H9 (cell line): Measurements from ENCODE around the gene EFNB2. TPM values are rescaled to one million over a fixed set of nuclear protein-coding genes. Genes with fewer than 3 reads are reported as not detected.

ENCODE experiments used
- DNase-seq: peaks from one replicate; pipeline ENCODE4 v3.0.0-alpha.2; 2017
- H2AFZ ChIP-seq: one replicate; pipeline ENCODE4 v1.6.1; 2013; ENCODE audit warnings: mild to moderate bottlenecking, low read length, control low read depth, moderate library complexity
- H2AK5ac ChIP-seq: 2 replicates; pipeline ENCODE4 v1.6.1; 2013; ENCODE audit warnings: low read length, control low read depth, mixed read lengths; ENCODE audit not compliant: insufficient read length
- H2BK120ac ChIP-seq: one replicate; pipeline ENCODE4 v1.6.1; 2013; ENCODE audit warnings: low read depth, mild to moderate bottlenecking, low read length, control low read depth, inconsistent platforms; ENCODE audit not compliant: poor library complexity, severe bottlenecking
- H2BK12ac ChIP-seq: 2 replicates; pipeline ENCODE4 v1.6.1; 2013; ENCODE audit warnings: low read length, control low read depth, mixed read lengths, low read depth; ENCODE audit not compliant: insufficient read length
- H2BK15ac ChIP-seq: 2 replicates; pipeline ENCODE4 v1.6.1; 2013; ENCODE audit warnings: low read depth, low read length, control low read depth
- H2BK20ac ChIP-seq: one replicate; pipeline ENCODE4 v1.6.1; 2013; ENCODE audit warnings: low read depth, mild to moderate bottlenecking, low read length, control low read depth, inconsistent platforms; ENCODE audit not compliant: poor library complexity, severe bottlenecking
- H2BK5ac ChIP-seq: 2 replicates; pipeline ENCODE4 v1.6.1; 2013; ENCODE audit warnings: low read length, control low read depth, mixed read lengths; ENCODE audit not compliant: insufficient read length
- H3K14ac ChIP-seq: 2 replicates; pipeline ENCODE4 v1.6.1; 2013; ENCODE audit warnings: low read length, control low read depth; ENCODE audit not compliant: insufficient read depth
- H3K18ac ChIP-seq: 2 replicates; pipeline ENCODE4 v1.6.1; 2013; ENCODE audit warnings: low read depth, mild to moderate bottlenecking, mixed read lengths, low read length, control low read depth; ENCODE audit not compliant: insufficient read length
- H3K23ac ChIP-seq: 2 replicates; pipeline ENCODE4 v1.6.1; 2013; ENCODE audit warnings: low read length, control low read depth, mixed read lengths, low read depth; ENCODE audit not compliant: insufficient read length
- H3K23me2 ChIP-seq: 2 replicates; pipeline ENCODE4 v1.6.1; 2013; ENCODE audit warnings: low read depth, mild to moderate bottlenecking, mixed read lengths, low read length, control low read depth; ENCODE audit not compliant: insufficient read length, poor library complexity, severe bottlenecking
- H3K27ac ChIP-seq: 2 replicates; pipeline ENCODE4 v1.5.1; 2013; ENCODE audit warnings: low read length, control low read depth, mixed read lengths, low read depth; ENCODE audit not compliant: insufficient read length
- H3K27me3 ChIP-seq: 2 replicates; pipeline ENCODE4 v1.6.1; 2013; ENCODE audit warnings: low read length, control low read depth, inconsistent platforms; ENCODE audit not compliant: insufficient read depth
- H3K4ac ChIP-seq: 2 replicates; pipeline ENCODE4 v1.6.1; 2013; ENCODE audit warnings: low read depth, mild to moderate bottlenecking, control low read depth, inconsistent platforms, low read length, moderate library complexity
- H3K4me1 ChIP-seq: 2 replicates; pipeline ENCODE4 v1.6.1; 2013; ENCODE audit warnings: low read length, control low read depth, inconsistent platforms; ENCODE audit not compliant: insufficient read depth
- H3K4me2 ChIP-seq: 2 replicates; pipeline ENCODE4 v1.6.1; 2013; ENCODE audit warnings: low read length, control low read depth, mixed read lengths; ENCODE audit not compliant: insufficient read length, insufficient read depth
- H3K56ac ChIP-seq: 2 replicates; pipeline ENCODE4 v1.6.1; 2013; ENCODE audit warnings: low read depth, mild to moderate bottlenecking, mixed read lengths, low read length, control low read depth; ENCODE audit not compliant: insufficient read length
- H3K79me1 ChIP-seq: 2 replicates; pipeline ENCODE4 v1.6.1; 2013; ENCODE audit warnings: low read depth, mild to moderate bottlenecking, moderate library complexity, low read length, control low read depth, inconsistent platforms; ENCODE audit not compliant: insufficient read depth, poor library complexity, severe bottlenecking
- H3K79me2 ChIP-seq: 2 replicates; pipeline ENCODE4 v1.6.1; 2013; ENCODE audit warnings: low read length, control low read depth, inconsistent platforms; ENCODE audit not compliant: insufficient read depth
- H3K9ac ChIP-seq: 2 replicates; pipeline ENCODE4 v1.6.1; 2013; ENCODE audit warnings: low read length, control low read depth, mixed read lengths; ENCODE audit not compliant: insufficient read length; ENCODE audit errors: extremely low read depth
- H3K9me3 ChIP-seq: one replicate; pipeline ENCODE4 v1.6.1; 2013; ENCODE audit warnings: low read depth, low read length, inconsistent platforms; ENCODE audit not compliant: control insufficient read depth
- H3T11ph ChIP-seq: one replicate; pipeline ENCODE4 v1.6.1; 2013; ENCODE audit warnings: mild to moderate bottlenecking, low read length, control low read depth, inconsistent platforms
- H4K20me1 ChIP-seq: one replicate; pipeline ENCODE4 v1.6.1; 2013; ENCODE audit not compliant: control insufficient read depth, insufficient read length, insufficient read depth
- H4K5ac ChIP-seq: 2 replicates; pipeline ENCODE4 v1.6.1; 2013; ENCODE audit warnings: low read depth, mild to moderate bottlenecking, mixed read lengths, low read length, control low read depth; ENCODE audit not compliant: insufficient read length
- H4K8ac ChIP-seq: replicated peaks from 2 replicates; pipeline ENCODE4 v1.6.1; 2013; ENCODE audit warnings: low read length, control low read depth, mixed read lengths, low read depth; ENCODE audit not compliant: insufficient read length
- H4K91ac ChIP-seq: 2 replicates; pipeline ENCODE4 v1.6.1; 2013; ENCODE audit warnings: low read depth, mild to moderate bottlenecking, moderate library complexity, mixed read lengths, low read length, control low read depth; ENCODE audit not compliant: insufficient read length
- H3K27ac Mint-ChIP-seq, 3 experiments: 2 replicates in 2 of 3; 3 replicates in 1 of 3; pipeline ENCODE4 v1.8.0; 2020 to 2021; ENCODE audit warnings: mixed read lengths in 3 of 3, mild to moderate bottlenecking in 1 of 3, moderate library complexity in 1 of 3
- H3K27me3 Mint-ChIP-seq: 2 replicates; pipeline ENCODE4 v1.8.0; 2021; ENCODE audit warnings: low read depth, mild to moderate bottlenecking, moderate library complexity, mixed read lengths
- H3K36me3 Mint-ChIP-seq, 3 experiments: 2 replicates in 2 of 3; 3 replicates in 1 of 3; pipeline ENCODE4 v1.8.0; 2020 to 2021; ENCODE audit warnings: low read depth in 3 of 3, mixed read lengths in 3 of 3; ENCODE audit not compliant: insufficient read depth in 1 of 3
- H3K4me1 Mint-ChIP-seq, 2 experiments: 2 replicates each; pipeline ENCODE4 v1.8.0; 2020; ENCODE audit warnings: mixed read lengths in 2 of 2
- H3K4me3 Mint-ChIP-seq, 2 experiments: 2 replicates in 1 of 2; 3 replicates in 1 of 2; pipeline ENCODE4 v1.8.0; 2020 to 2021; ENCODE audit warnings: mild to moderate bottlenecking in 2 of 2, mixed read lengths in 2 of 2, moderate library complexity in 1 of 2
- H3K9me3 Mint-ChIP-seq, 2 experiments: 2 replicates in 1 of 2; 3 replicates in 1 of 2; pipeline ENCODE4 v1.8.0; 2020; ENCODE audit warnings: mild to moderate bottlenecking in 2 of 2, mixed read lengths in 2 of 2, moderate library complexity in 1 of 2
- WGBS: extraction: QIAGEN DNeasy Blood & Tissue Kit; methylation state at CpG from one replicate; pipeline ENCODE4 v1.1.7; 2013; ENCODE audit warnings: missing lambda C conversion rate, low lambda C conversion rate, mixed read lengths; ENCODE audit not compliant: insufficient read length; ENCODE audit errors: extremely low coverage; 5-methylcytosine and 5-hydroxymethylcytosine counted together
- total RNA-seq: library from RNA; stranded (reverse); gene quantifications from 2 replicates; pipeline ENCODE4 v1.2.1, GENCODE V29; 2021
- TF ChIP-seq, protein P1 (sequence below): fragments of 200-600 bp; sonication (generic); conservative IDR thresholded peaks from 3 replicates; pipeline ENCODE4 v1.8.0; 2021; ENCODE audit warnings: antibody characterized with exemption, mild to moderate bottlenecking

Gene EFNB2
- total RNA-seq, 1 experiment from 2014 or later: 12.7 TPM

DNA sequence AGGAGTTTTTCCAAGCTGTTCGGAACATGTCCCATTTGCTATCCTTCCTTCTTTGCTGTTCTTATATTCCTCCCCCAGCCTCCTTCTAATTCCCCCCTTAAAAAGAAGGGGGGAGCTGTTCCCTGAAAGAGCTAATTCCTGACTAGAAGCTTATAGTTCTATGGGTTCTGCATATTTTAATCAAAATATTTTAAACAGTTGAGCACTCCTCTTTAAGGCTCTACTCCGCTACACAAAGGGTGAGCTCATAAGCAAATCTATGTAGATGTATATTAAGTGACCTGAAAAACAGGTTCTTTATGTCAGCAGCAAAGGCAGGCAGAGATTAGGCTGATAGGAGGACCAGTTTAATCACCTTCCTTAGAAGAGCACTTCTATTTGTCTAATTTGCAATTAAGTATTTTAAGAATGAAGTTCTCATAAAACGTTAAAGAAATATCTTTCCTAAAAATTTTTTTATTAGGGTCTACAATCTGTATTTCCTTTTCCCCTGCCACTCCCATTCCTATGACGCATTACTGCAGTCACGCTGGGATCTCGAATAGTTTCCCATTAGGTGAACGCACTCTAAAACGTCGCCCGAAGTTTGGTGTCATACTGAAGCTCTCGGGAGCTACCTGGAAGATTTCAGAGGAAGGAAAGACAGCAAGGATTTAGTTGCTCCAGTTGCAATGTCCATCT lies 5.2 kb downstream of the EFNB2 start:
- H4K8ac ChIP-seq: no peak overlapping the region
- peaks cover 4% of the 10 kb centered on the region; the same call in 1 of the 2 replicates for H3K79me2 ChIP-seq
- H3K23ac ChIP-seq: no peak overlapping the region
- H3K14ac ChIP-seq: no peak overlapping the region
- Mint-ChIP-seq H3K4me1 (peaks cover 79 to 83% of the 10 kb centered on the region in 2 experiments), H3K27ac (peak overlapping the region in 2 of 3 experiments; percentile 7 to 66; a peak in 3 of 7 replicates), H3K27me3 (peaks cover 39% of the 10 kb centered on the region), H3K36me3 (no peaks in the 10 kb centered on the region), H3K9me3 (no peaks in the 10 kb centered on the region; a peak in 1 of 5 replicates), H3K4me3 (peak overlapping the region; percentile 11 to 28; a peak in 3 of 5 replicates)
- WGBS: no CpG with 5 or more reads among the region's 11 CpGs
- H3T11ph ChIP-seq: no peak overlapping the region
- no peak overlapping the region for H4K91ac ChIP-seq
- DNase-seq: no peak
- H2BK20ac ChIP-seq: no peak overlapping the region
- H2AK5ac ChIP-seq: no peak overlapping the region
- H3K4ac ChIP-seq: no peak overlapping the region
- peaks cover 14% of the 10 kb centered on the region for H3K23me2 ChIP-seq
- H2BK120ac ChIP-seq: no peak overlapping the region
- H2BK5ac ChIP-seq: no peak overlapping the region
- peaks cover 31% of the 10 kb centered on the region for H3K4me1 ChIP-seq
- no peak overlapping the region for H3K18ac ChIP-seq
- TF ChIP-seq, protein P1, sequence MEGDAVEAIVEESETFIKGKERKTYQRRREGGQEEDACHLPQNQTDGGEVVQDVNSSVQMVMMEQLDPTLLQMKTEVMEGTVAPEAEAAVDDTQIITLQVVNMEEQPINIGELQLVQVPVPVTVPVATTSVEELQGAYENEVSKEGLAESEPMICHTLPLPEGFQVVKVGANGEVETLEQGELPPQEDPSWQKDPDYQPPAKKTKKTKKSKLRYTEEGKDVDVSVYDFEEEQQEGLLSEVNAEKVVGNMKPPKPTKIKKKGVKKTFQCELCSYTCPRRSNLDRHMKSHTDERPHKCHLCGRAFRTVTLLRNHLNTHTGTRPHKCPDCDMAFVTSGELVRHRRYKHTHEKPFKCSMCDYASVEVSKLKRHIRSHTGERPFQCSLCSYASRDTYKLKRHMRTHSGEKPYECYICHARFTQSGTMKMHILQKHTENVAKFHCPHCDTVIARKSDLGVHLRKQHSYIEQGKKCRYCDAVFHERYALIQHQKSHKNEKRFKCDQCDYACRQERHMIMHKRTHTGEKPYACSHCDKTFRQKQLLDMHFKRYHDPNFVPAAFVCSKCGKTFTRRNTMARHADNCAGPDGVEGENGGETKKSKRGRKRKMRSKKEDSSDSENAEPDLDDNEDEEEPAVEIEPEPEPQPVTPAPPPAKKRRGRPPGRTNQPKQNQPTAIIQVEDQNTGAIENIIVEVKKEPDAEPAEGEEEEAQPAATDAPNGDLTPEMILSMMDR: no peak
- H2BK15ac ChIP-seq: no peak overlapping the region
- H2AFZ ChIP-seq: no peak overlapping the region
- H3K79me1 ChIP-seq: no peaks in the 10 kb centered on the region
- no peaks in the 10 kb centered on the region for H3K9me3 ChIP-seq
- H3K9ac ChIP-seq: no peak overlapping the region
- H3K27me3 ChIP-seq: peaks cover 5% of the 10 kb centered on the region; the same call in 1 of the 2 replicates
- peak overlapping the region; percentile 26 for H3K4me2 ChIP-seq
- no peak overlapping the region for H3K56ac ChIP-seq
- no peak overlapping the region for H2BK12ac ChIP-seq
- no peak overlapping the region for H3K27ac ChIP-seq
- no peak overlapping the region for H4K5ac ChIP-seq
- no peaks in the 10 kb centered on the region for H4K20me1 ChIP-seq
